Small intestine (tissue), 16 donors: ENCODE measurements around the gene CENPB. TPM values are rescaled to one million over a fixed set of nuclear protein-coding genes. Genes with fewer than 3 reads are reported as not detected.
"Not testable (repeated sequence)": the region's sequence is repeated elsewhere in the genome, so short reads cannot be mapped to it uniquely, and the experiment has no call there.

Experiments
- DNase-seq, 2 donors: peaks; one replicate each; pipeline versions ENCODE4 v3.0.0 to v3.0.0-alpha.2; 2013
- FAIRE-seq: peaks from 2 replicates; lab custom pipeline; 2012; peaks lifted over from hg19 to GRCh38; lab: Jason Lieb, UNC
- H3K27ac ChIP-seq, 3 donors: one replicate each; pipeline ENCODE4 v1.5.1; 2013; ENCODE audit warnings: low read length in 2 of 3, mild to moderate bottlenecking in 2 of 3, control low read depth in 1 of 3, inconsistent platforms in 1 of 3, low read depth in 1 of 3, moderate library complexity in 1 of 3
- H3K27me3 ChIP-seq, 3 donors: one replicate each; pipeline ENCODE4 v1.6.1; 2013; ENCODE audit warnings: low read length in 3 of 3, inconsistent platforms in 1 of 3; ENCODE audit not compliant: control insufficient read depth in 3 of 3, insufficient read depth in 3 of 3
- H3K36me3 ChIP-seq, 3 donors: one replicate each; pipeline ENCODE4 v1.6.1; 2013; ENCODE audit warnings: low read length in 3 of 3, inconsistent platforms in 1 of 3, low read depth in 1 of 3, mild to moderate bottlenecking in 1 of 3, moderate library complexity in 1 of 3; ENCODE audit not compliant: control insufficient read depth in 3 of 3, insufficient read depth in 2 of 3
- H3K4me1 ChIP-seq, 3 donors: one replicate each; pipeline ENCODE4 v1.6.1; 2013; ENCODE audit warnings: low read length in 2 of 3, inconsistent platforms in 1 of 3, low read depth in 1 of 3, mild to moderate bottlenecking in 1 of 3, moderate library complexity in 1 of 3; ENCODE audit not compliant: control insufficient read depth in 3 of 3, insufficient read depth in 2 of 3
- H3K4me3 ChIP-seq, 3 donors: one replicate each; pipeline ENCODE4 v1.5.1; 2013; ENCODE audit warnings: low read length in 3 of 3, control low read depth in 1 of 3, inconsistent platforms in 1 of 3, low read depth in 1 of 3, mild to moderate bottlenecking in 1 of 3, moderate library complexity in 1 of 3
- H3K9me3 ChIP-seq, 2 donors: one replicate each; pipeline ENCODE4 v1.6.1; 2013; ENCODE audit warnings: low read depth in 1 of 2, low read length in 1 of 2; ENCODE audit not compliant: control insufficient read depth in 2 of 2, insufficient read depth in 1 of 2
- WGBS, 3 donors: extraction: QIAGEN DNeasy Blood & Tissue Kit; methylation state at CpG; one replicate each; pipeline ENCODE4 v1.1.7; 2013; 5-methylcytosine and 5-hydroxymethylcytosine counted together
- long read RNA-seq, 10 donors: transcript quantifications; one replicate each; lab custom pipeline, GENCODE V29; 2026
- polyA plus RNA-seq, 4 donors: library from polyadenylated mRNA; stranded (reverse) in 3 of 4; unstranded in 1 of 4; fragments of 200-250 nt in 3 of 4; fragments of 120-200 nt in 1 of 4; gene quantifications; one replicate each; pipeline versions ENCODE4 v1.2.1 to v1.2.3, GENCODE V29; 2013
- donor health status: healthy with polysubstance abuse.
- donor health status: control.
- donor health status: control.
- donor health status: Bipolar disorder and iron deficiency.
- donor health status: healthy.

Gene CENPB, protein sequence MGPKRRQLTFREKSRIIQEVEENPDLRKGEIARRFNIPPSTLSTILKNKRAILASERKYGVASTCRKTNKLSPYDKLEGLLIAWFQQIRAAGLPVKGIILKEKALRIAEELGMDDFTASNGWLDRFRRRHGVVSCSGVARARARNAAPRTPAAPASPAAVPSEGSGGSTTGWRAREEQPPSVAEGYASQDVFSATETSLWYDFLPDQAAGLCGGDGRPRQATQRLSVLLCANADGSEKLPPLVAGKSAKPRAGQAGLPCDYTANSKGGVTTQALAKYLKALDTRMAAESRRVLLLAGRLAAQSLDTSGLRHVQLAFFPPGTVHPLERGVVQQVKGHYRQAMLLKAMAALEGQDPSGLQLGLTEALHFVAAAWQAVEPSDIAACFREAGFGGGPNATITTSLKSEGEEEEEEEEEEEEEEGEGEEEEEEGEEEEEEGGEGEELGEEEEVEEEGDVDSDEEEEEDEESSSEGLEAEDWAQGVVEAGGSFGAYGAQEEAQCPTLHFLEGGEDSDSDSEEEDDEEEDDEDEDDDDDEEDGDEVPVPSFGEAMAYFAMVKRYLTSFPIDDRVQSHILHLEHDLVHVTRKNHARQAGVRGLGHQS
- polyA plus RNA-seq, result 10 to 100 TPM; 54.7 to 73.2 (median 60.5) TPM
- long read RNA-seq, donor 1, transcript CENPB-201 (1 exons, 2,840 nt), result major isoform, 89 of 89 reads
- long read RNA-seq, donor 1, partial matches to known transcripts, result 0 of 89 reads
- long read RNA-seq, donor 1, other reads (novel, unspliced or antisense), result 0 of 89 reads
- long read RNA-seq, donor 2, transcript CENPB-201 (1 exons, 2,840 nt), result major isoform, 20 of 20 reads
- long read RNA-seq, donor 2, partial matches to known transcripts, result 0 of 20 reads
- long read RNA-seq, donor 2, other reads (novel, unspliced or antisense), result 0 of 20 reads
- long read RNA-seq, donor 3, transcript CENPB-201 (1 exons, 2,840 nt), result major isoform, 42 of 42 reads
- long read RNA-seq, donor 3, partial matches to known transcripts, result 0 of 42 reads
- long read RNA-seq, donor 3, other reads (novel, unspliced or antisense), result 0 of 42 reads
- long read RNA-seq, donor 4, result 0 reads
- long read RNA-seq, donor 5, transcript CENPB-201 (1 exons, 2,840 nt), result major isoform, 29 of 29 reads
- long read RNA-seq, donor 5, partial matches to known transcripts, result 0 of 29 reads
- long read RNA-seq, donor 5, other reads (novel, unspliced or antisense), result 0 of 29 reads
- long read RNA-seq, donor 6, transcript CENPB-201 (1 exons, 2,840 nt), result major isoform, 31 of 31 reads
- long read RNA-seq, donor 6, partial matches to known transcripts, result 0 of 31 reads
- long read RNA-seq, donor 6, other reads (novel, unspliced or antisense), result 0 of 31 reads
- long read RNA-seq, donor 7, transcript CENPB-201 (1 exons, 2,840 nt), result major isoform, 41 of 41 reads
- long read RNA-seq, donor 7, partial matches to known transcripts, result 0 of 41 reads
- long read RNA-seq, donor 7, other reads (novel, unspliced or antisense), result 0 of 41 reads
- long read RNA-seq, donor 8, transcript CENPB-201 (1 exons, 2,840 nt), result major isoform, 7 of 7 reads
- long read RNA-seq, donor 8, partial matches to known transcripts, result 0 of 7 reads
- long read RNA-seq, donor 8, other reads (novel, unspliced or antisense), result 0 of 7 reads
- long read RNA-seq, donor 9, transcript CENPB-201 (1 exons, 2,840 nt), result major isoform, 7 of 7 reads
- long read RNA-seq, donor 9, partial matches to known transcripts, result 0 of 7 reads
- long read RNA-seq, donor 9, other reads (novel, unspliced or antisense), result 0 of 7 reads
- long read RNA-seq, donor 10, transcript CENPB-201 (1 exons, 2,840 nt), result major isoform, 44 of 44 reads
- long read RNA-seq, donor 10, partial matches to known transcripts, result 0 of 44 reads
- long read RNA-seq, donor 10, other reads (novel, unspliced or antisense), result 0 of 44 reads

DNA sequence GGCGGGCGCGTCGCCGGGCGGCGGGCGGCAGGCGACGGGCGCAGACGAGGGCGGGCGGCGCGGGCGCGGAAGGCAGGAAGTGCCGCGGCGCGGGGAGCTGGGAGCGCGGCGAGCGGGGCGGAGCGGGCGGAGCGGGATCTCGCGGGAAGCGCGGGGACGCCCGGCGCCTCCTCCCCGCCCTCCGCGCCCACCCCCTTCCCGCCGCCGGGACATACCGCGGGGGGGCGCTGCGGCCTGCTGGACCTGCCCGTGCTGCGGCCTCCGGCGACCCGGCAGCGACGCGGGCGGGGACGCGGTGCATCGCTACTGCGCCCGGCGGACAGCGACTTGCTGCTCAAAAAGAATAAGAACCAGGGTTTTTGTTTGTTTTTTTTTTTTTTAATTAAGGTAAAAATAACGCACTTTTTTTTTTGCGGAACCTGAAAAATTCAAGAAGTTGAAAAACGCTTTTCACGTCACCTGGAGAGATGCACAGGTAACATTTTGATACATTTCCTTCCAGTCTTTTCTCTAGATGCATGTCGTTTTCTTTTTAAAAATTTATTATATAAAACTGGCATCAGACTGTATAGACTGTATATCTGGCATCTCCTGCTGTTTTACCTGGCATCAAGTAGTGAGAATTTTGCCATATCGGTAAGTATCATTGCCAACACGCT is at the start of gene CENPB:
TSS of gene CENPB (minus strand) at position 76 of the 659 bp plus-strand sequence. CDS start 257 bp downstream, outside the sequence.
- no peaks in the 10 kb centered on the region for H3K9me3 ChIP-seq
- peak; percentile 85 to 94 for DNase-seq
- peaks cover 4 to 44% (median 11%) of the 10 kb centered on the region in 3 donors for H3K4me1 ChIP-seq
- H3K36me3 ChIP-seq, result peaks cover 0 to 35% (median 2%) of the 10 kb centered on the region in 3 donors
- H3K27me3 ChIP-seq, result no peaks in the 10 kb centered on the region
- WGBS, 3 donors, result 3 to 5% (median 3%) methylated on average over 47 to 70 of the region's 70 CpGs
- H3K4me3 ChIP-seq, result peak within 1 kb of the TSS; percentile 64 to 91 (median 65)
- FAIRE-seq, result no peak
- H3K27ac ChIP-seq, result peak within 1 kb of the TSS; percentile 52 to 70 (median 68)

DNA sequence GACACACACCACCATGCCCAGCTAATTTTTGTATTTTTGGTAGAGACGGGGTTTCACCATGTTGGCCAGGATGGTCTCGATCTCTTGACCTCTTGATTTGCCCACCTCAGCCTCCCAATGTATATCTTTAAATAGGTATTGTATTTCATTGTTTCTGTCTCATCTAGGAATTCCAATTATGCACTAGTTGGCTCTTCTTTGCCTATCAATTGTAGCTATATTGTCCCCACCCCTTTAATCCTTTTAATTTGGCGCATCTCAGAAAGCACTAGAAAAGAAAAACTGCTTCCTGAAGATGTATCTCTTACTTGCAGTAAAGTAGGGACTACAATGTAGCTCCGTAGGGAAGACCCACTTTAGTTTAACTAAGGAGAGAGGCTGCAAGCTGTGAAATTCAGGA is 49.6 kb upstream of the CENPB start:
- no peaks in the 10 kb centered on the region for H3K27me3 ChIP-seq
- H3K4me3 ChIP-seq, result no peak overlapping the region
- DNase-seq (no peak), FAIRE-seq (no peak)
- WGBS, 3 donors, result 93 to 99% (median 98%) methylated on average over 4 of the region's 4 CpGs
- H3K9me3 ChIP-seq, result peaks cover 0 to 3% of the 10 kb centered on the region in 2 donors
- H3K36me3 ChIP-seq, result peaks cover 0 to 3% (median 0%) of the 10 kb centered on the region in 3 donors
- H3K4me1 ChIP-seq, result no peaks in the 10 kb centered on the region
- H3K27ac ChIP-seq, result no peak overlapping the region

DNA sequence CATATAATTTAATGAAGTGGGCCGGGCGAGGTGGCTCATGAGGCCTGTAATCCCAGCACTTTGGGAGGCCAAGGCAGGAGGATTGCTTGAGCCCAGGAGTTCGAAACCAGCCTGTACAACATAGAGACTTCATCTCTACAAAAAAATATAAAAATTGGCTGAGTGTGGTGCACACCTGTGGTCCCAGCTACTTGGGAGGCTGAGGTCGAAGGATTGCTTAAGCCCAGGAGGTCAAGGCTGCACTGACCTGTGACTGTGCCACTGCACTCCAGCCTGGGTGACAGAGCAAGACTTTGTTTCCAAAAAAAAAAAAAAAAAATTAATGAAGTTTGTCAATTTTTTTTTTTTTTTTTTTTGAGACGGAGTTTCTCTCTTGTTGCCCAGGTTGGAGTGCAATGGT is 43.4 kb upstream of the CENPB start:
- not testable (repeated sequence) for H3K9me3 ChIP-seq, H3K4me3 ChIP-seq, DNase-seq, H3K4me1 ChIP-seq, H3K27me3 ChIP-seq, H3K27ac ChIP-seq, FAIRE-seq
- peaks cover 0 to 30% (median 0%) of the 10 kb centered on the region in 3 donors for H3K36me3 ChIP-seq
- 95 to 99% (median 97%) methylated on average over 4 to 5 of the region's 5 CpGs for WGBS, 3 donors

DNA sequence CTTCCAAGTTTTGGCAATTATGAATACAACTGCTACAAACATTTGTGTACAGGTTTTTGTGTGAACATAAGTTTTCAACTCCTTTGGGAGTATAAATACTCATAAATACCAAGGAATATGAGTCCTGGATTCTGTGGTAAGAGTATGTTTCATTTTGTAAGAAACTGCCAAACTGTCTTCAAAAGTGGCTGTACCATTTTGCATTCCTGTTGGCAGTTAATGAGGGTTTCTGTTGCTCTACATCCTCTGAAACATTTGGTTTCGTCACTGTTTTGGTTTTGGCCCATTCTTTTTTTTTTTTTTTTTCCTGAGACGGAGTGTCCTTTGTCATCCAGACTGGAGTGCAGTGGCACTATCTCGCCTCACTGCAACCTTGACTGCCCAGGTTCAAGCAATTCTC is 42.3 kb upstream of the CENPB start:
- no peak for DNase-seq
- H3K27me3 ChIP-seq, result no peaks in the 10 kb centered on the region
- peaks cover 0 to 41% (median 7%) of the 10 kb centered on the region in 3 donors for H3K36me3 ChIP-seq
- H3K4me1 ChIP-seq, result no peaks in the 10 kb centered on the region
- WGBS, 3 donors, result 83 to 100% (median 93%) methylated on average over 3 of the region's 3 CpGs
- no peak overlapping the region for H3K27ac ChIP-seq
- FAIRE-seq, result no peak
- no peaks in the 10 kb centered on the region for H3K9me3 ChIP-seq
- no peak overlapping the region for H3K4me3 ChIP-seq

DNA sequence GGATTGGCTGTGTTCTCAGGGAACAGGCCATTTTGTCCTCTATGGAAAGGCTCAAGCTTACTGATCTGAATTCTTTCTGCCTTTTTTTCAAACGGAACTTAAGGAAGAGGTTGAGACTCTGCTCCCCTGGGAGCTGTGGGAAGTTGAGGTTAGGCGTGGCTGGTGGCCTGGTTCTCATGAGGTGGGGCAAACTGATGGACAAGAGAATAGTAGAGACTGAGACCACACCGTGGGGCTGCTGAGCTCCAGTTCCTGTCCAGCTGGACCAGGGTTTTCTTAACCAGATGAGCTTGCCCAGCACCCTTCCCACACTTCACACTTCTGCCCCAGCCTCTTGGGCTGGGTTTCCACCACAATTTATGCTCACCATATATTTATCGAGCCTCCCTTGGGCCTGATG is 39.9 kb upstream of the CENPB start:
- Histone ChIP-seq H3K36me3 (peaks cover 6 to 54% (median 16%) of the 10 kb centered on the region in 3 donors), H3K9me3 (no peaks in the 10 kb centered on the region), H3K4me1 (peaks cover 0 to 2% (median 0%) of the 10 kb centered on the region in 3 donors), H3K27me3 (no peaks in the 10 kb centered on the region), H3K4me3 (no peak overlapping the region), H3K27ac (no peak overlapping the region)
- DNase-seq (no peak), FAIRE-seq (no peak)
- 73 to 90% (median 78%) methylated on average over 4 of the region's 4 CpGs for WGBS, 3 donors

DNA sequence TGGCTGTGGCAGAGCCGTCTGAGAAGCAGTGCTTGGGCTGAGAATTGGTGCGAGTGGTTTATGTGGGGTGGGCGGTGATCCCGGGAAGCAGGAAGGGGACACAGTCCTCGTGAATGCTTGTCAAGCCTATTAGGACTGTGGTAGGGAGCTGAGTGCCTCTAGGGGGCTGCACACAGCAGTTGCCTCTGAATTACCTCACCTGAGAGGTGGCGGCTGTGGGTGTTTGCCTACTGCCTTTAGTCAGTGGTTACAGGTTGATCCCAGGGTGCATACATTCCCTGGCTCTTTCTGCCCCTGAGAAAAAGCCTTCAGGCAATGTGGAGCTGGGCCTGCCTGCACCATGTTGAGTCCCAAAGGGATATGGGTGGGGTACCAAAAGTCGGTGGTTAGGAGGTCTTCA is 39.0 kb upstream of the CENPB start:
- Histone ChIP-seq H3K4me1 (peaks cover 0 to 5% (median 0%) of the 10 kb centered on the region in 3 donors), H3K9me3 (no peaks in the 10 kb centered on the region), H3K36me3 (peaks cover 6 to 54% (median 16%) of the 10 kb centered on the region in 3 donors), H3K4me3 (no peak overlapping the region), H3K27ac (no peak overlapping the region), H3K27me3 (no peaks in the 10 kb centered on the region)
- FAIRE-seq (no peak), DNase-seq (no peak)
- 79 to 86% (median 80%) methylated on average over 7 of the region's 7 CpGs for WGBS, 3 donors

DNA sequence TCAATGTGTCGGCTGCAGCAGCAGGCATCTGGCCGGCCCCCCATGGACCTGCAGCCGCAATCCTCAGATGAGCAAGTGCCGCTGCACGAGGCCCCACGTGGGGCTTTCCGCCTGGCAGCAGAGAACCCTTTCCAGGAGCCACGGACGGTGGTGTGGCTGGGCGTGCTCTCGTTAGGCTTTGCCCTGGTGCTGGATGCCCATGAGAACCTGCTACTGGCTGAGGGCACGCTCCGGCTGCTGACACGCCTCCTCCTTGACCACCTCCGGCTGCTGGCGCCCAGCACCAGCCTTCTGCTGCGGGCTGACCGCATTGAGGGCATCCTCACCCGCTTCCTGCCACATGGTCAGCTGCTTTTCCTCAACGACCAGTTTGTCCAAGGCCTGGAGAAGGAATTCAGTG is 37.3 kb upstream of the CENPB start:
- WGBS, 3 donors, result 93 to 97% (median 96%) methylated on average over 17 to 20 of the region's 20 CpGs
- no peak for DNase-seq

More for the DNA sequence above, 37.3 kb upstream of the CENPB start:
- Histone ChIP-seq H3K9me3 (no peaks in the 10 kb centered on the region), H3K27ac (no peak overlapping the region), H3K27me3 (no peaks in the 10 kb centered on the region), H3K4me1 (peaks cover 0 to 14% (median 4%) of the 10 kb centered on the region in 3 donors), H3K4me3 (no peak overlapping the region), H3K36me3 (peaks cover 6 to 54% (median 16%) of the 10 kb centered on the region in 3 donors)
- no peak for FAIRE-seq
